HL-60/S4 treated with retinoic acid at 250 ng/mL for 4 days and 3 days (cell line): ENCODE data around the gene SNAI1.
"Not testable (repeated sequence)": the region's sequence is repeated elsewhere in the genome, so short reads cannot be mapped to it uniquely, and the experiment has no call there.

Experiments used
- in situ Hi-C: fragments of 300-500 bp; cut with MboI; formaldehyde crosslinking; loops from 2 replicates; pipeline ENCODE4 v1.7.0; 2022; ENCODE audit warnings: low sequenced_read_pairs

Gene SNAI1

DNA sequence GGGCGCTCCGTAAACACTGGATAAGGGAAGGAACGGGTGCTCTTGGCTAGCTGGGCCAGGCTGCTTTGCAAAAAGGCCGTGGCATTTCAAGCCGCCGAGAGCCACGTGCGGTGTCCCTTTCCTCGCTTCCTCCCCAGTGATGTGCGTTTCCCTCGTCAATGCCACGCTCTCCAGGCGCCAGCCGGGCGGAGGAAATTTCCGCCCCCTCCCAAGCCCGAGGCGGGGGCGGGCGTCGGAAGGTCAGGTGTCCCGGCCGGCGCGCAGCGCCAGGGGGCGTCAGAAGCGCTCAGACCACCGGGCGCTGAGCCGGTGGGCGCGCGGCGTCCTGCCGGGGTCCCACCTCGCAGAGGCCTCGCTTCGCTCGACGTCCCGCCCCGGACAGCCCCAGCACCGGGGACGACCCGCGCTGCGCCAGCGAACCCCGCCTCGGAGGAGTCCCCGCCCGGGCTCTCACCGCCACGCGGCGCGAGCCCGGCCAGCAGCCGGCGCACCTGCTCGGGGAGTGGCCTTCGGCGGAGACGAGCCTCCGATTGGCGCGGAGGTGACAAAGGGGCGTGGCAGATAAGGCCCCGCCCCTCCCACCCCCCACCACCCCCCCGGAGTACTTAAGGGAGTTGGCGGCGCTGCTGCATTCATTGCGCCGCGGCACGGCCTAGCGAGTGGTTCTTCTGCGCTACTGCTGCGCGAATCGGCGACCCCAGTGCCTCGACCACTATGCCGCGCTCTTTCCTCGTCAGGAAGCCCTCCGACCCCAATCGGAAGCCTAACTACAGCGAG is at the start of gene SNAI1:
SNAI1 (plus strand) TSS at position 635 of the 777 bp plus-strand sequence; CDS start at position 715, 80 bp downstream.
- in situ Hi-C loops, result loop anchor here (5.0 to 25.0 kb wide), 2 partner anchors 85 to 480 kb away; no protein-coding TSS in a partner anchor

DNA sequence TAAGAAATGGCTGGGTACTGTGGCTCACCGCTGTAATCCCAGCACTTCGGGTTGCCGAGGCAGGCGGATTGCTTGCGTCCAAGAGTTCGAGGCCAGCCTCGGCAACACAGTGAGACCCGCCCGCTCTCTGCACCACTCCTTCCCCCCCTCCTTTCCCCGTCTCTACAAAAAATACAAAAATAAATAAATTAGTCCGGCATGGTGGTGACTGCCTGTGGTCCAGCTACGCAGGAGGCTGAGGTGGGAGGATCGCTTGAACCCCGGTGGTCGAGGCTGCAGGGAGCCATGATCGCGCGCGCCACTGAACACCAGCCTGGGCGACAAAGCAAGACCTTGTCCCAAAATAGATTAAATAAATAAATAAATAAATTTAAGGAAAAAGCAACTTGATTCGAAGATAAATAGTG is 47.0 kb upstream of the SNAI1 start:
- in situ Hi-C loops, result no loop called here

DNA sequence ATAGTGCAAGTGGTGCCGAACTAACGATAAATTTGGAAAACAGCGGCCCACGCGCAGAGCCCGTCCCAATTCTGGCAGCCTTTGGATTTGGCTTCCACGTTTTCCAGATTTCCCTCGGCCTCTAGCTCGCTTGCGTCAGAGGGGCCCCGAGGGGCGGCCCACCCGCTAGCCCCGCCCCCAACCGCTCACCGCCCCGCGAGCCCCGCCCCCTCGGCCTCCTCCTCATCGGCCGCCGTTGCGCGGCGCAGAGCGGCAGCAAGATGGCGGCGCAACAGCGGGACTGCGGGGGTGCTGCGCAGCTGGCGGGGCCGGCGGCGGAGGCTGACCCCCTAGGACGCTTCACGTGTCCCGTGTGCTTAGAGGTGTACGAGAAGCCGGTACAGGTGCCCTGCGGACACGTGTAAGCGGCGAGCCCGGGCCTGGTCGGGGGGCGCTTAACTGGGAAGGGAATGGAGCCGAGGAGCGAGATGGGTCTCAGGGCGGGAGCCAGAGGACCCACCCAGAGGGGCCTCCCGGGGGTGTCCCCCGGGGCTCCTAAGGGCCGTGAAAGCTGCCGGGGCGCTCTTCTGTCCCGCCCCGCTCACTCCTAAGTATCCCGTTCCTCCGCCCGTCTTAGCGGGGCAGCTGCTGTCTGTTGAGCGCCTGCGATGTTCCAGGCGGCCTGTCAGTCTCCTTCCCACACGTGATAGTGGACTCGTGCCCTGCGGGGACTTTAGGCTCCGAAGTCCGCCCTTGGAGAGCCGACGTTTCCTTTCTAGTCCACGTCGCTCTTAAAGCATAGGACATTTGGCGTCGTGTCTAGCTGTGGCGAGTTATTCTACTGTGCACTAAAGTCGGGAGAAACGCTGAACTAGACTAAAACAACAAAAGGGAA is 46.4 kb upstream of the SNAI1 start, which contains the start of gene RNF114:
RNF114 (plus strand) TSS at position 245 of the 874 bp plus-strand sequence; CDS start at position 261, 16 bp downstream.
- in situ Hi-C loops, result no loop called here

DNA sequence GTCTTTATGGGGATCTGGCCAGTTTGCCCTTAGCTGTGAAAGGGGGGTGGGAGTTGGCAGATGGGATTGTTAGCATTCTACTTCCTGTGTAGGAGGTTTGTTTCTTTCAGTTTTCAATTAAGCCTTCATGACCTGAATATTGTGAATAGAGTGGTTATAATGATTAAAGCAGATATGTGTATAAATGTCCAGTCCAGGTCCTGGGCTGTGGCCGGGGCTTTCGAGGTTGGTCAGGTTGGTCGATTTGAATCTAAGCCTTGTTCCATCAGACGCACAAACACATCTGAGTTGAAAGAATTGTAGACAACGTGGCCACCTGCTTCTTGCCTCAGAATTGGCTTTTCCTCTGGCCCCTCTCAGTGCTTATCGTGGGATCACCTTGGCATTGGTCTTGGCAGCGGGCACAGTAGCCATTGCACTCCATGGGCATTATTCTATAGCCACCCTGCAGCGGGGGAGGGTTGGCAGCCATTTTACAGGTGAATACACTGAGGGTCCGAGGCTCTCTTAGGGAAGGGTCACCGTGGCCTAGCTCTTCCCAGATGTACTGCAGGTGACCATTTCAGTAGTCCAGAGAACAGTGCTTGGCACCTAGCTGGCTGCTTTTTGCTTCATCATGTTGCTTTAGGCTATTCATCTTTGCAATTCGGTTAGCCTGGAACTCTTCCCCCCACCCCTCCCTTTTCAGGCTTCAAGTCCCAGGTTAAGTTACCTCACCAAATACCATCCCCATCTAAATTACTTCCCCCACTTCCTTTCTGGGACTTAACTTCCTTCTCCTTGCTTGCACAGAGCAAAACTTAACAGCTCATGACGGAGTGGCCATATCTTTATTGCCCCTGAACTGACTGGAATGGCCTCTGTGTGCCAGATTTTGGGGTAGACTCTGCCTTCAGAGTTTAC is 45.5 kb upstream of the SNAI1 start:
- in situ Hi-C loops, result no loop called here

DNA sequence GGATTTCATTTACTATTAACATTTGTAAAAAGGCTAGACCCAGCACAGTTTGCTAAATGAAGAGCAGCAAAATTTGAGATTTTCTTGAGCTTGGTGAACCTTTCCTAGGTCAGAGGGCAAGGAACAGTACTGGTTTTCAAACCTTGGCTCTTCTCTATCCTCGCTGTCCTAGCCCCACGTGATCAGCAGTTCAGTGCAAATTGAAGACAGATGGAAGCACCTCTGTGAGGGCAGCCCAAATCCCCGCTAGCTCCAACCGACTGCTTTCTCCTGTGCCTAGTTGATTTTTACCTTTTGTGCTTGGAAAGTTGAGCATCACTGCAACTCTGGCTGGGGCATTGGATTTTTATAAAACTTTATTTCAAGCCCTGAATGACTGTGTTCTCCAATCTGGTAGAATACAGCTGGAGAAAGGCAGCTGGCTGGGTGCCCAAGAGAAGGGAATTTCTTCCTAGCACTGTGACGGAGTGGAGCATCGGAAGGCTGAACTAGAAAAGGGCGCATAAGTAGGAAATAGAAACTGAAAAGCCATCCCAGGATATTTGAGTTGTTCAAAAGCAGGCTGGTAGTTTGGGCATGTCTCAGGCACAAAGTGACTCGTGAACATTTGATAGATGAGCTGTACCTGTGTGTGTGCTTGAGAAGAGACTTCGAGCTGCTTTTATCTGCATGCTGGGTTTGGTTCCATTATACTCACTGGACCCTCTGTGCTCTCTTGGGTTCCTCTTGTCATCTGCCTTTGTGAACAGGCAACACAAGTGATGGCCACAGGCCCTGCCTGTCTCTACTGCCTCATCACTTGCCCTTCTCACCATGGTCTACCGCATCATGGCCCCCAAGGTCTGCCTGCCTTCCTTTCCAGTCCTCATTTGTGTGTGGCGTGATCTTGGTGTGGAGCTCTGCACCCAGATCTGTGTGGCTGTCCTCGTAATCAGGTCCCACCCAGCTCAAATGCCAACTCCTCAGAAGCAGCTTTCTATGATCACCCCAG is 44.3 kb upstream of the SNAI1 start:
- in situ Hi-C loops, result no loop called here

DNA sequence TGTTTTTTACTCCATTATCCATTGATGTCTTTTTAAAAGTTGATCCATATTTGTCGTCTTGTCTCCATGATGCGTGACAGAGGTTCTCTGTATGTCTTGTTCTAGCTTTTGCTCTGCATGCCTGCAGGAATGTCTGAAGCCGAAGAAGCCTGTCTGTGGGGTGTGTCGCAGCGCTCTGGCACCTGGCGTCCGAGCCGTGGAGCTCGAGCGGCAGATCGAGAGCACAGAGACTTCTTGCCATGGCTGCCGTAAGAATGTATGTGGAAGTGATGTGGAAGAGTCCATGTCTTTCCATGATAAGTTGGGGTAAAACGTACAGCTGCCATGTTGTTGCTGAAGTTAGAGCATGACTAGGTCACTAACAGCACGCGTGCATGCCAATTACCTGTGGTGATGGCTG is 41.3 kb upstream of the SNAI1 start:
- in situ Hi-C loops, result no loop called here

DNA sequence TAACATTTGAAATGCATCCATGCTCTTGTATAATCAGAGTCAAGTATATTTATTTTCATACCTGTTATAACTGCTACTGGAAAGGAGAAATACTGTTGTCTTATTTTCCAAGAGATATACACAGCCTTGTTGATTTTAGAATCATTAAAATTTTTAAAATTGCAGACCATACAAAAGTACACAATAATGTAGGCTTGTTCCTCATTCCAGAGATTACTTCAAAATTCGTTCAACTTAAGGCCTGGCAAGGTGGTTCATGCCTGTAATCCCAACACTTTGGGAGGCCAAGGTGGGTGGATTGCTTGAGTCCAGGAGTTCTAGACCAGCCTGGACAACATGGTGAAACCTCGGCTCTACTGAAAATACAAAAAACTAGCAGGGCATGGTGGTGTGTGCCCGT is 40.5 kb upstream of the SNAI1 start:
- in situ Hi-C loops, result no loop called here

DNA sequence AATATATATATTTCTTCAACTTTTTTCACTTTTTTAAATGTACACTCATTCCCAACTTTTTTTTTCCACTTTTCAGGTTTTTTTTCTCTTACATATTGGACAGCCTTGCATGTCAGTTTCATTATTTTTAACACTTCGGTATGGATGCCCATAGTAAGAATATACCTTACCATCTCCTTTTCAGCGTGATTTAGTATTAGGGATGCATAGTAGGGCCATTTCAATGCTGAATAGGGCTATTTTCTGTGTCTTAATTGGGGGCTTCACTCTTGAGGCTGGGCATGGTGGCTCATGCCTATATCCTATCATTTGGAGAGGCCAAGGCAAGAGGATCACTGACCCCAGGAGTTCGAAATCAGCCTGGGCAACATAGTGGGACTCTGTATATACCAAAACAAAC is 39.8 kb upstream of the SNAI1 start:
- in situ Hi-C loops, result no loop called here

DNA sequence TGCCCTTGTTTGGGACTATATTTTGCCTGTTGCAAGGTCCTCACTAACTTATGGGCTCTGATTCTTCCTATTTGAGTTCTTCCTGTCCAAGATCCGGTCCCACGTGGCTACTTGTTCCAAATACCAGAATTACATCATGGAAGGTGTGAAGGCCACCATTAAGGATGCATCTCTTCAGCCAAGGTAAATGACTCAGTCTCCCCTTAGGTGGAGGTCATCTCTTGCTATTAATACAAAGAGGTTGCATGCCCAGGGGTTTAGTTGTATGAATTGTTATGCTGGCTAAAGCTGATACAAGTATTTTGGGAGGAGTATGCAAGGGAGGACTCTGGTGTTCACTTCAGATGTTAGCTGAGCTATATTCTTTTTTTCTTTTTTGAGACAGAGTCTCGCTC is 37.5 kb upstream of the SNAI1 start:
- in situ Hi-C loops, result no loop called here

DNA sequence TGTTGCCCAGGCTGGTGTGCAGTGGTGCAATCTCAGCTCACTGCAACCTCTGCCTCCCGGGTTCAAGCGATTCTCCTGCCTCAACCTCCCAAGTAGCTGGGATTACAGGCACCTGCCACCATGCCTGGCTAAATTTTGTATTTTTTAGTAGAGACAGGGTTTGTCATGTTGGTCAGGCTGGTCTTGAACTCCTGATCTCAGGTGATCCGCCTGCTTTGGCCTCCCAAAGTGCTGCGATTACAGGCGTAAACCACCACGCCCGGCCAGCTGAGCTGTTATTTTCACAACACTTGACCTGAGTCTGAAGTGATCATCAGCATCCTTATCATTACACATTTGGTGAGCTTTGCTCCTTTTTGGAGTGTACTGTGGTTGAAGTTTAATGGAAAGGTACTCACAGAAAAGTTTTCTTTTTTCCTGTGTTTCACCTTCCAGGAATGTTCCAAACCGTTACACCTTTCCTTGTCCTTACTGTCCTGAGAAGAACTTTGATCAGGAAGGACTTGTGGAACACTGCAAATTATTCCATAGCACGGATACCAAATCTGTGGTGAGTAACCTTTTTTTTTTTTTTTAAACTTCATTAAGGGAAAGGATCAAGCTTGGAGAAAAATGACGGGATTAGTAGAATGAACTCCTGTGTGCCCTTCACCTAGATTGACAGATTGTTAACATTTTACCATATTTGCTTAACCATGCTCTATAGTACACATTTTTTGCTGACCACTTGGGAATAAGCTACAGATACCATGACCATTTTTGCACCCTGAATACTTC is 36.9 kb upstream of the SNAI1 start:
- in situ Hi-C loops, result no loop called here

DNA sequence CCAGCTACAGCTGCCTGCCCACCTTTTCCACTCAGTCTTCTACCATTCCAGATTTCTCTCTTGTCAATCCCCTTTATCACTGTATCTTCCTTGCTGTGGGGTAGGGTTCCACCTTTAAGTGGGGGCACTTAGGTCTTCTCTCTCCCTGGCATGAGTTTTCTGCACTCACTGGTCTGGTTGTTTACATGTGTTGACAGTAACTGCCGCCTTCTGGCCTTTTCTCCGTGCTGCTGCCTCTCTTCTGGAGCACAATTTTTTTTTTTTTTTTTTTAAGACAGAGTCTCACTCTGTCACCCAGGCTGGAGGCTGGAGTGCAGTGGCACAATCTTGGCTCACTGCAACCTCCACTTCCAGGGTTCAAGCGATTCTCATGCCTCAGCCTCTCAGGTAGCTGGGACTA is 34.6 kb upstream of the SNAI1 start:
- in situ Hi-C loops, result no loop called here

DNA sequence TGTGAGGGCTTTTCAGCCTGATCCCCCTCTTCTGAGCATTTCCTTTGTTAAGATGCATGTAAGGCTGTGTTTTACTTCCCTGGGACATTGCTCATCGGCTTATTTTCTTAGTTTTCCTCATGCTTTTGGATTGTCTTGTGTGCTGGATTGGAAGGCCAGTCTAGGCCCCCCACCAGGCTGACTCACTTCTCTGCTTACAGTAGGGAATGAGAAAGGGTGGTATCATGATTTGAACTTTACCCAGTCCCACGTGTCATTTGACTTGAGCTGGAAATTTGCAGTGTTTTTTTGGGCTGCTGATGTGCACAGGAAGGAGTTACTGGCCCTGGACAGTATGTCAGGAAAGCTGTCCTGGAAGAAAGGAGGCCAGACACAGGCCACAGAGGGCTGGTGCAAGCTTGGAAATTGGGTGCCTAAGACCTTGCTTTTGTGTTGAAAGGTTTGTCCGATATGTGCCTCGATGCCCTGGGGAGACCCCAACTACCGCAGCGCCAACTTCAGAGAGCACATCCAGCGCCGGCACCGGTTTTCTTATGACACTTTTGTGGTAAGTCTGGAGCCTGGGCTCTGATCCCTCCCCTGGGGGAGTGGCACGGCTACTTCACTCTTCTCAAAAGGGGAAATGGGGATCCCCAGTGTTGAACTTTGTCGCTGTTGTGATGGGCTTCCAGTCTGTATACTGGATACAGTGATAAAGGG is 33.8 kb upstream of the SNAI1 start:
- in situ Hi-C loops, result no loop called here

DNA sequence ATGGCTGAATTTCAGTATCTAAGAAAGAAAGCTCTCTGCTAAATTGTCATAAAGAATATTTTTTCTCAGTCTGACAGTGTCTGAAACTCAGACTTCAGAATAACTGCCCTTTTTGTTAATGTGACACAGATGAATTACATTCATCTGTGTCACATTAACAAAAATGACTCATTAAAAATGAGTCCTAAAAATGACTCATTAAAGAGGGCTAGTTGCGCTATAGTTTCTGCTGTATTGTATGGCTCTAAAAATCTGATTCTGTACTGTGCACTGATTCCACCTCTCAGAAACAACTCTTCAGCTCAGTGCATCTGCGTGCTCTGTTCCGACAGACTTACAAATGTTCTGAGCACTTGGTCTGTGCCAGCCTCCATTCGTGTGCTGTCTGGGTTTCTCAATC is 31.6 kb upstream of the SNAI1 start:
- in situ Hi-C loops, result no loop called here

DNA sequence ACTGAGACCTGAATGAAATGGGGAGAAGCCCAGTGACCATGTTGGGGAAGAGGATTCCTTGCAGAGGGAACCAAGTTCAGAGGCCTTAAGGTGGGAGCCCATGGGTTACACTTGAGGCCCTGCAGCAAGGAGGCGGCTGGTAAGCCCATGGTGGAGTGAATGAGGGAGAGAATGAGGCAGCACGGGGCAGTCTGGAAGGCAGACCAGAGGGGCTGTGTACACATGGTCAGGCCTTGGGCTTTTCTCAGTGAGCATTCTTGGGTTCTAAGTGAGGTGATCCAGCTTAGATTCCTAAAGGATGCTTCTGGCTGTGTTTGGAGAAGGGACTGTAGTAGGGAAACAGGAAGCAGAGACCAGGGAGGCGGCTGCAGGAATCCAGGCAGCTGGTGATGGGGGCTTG is 27.6 kb upstream of the SNAI1 start:
- in situ Hi-C loops, result no loop called here

DNA sequence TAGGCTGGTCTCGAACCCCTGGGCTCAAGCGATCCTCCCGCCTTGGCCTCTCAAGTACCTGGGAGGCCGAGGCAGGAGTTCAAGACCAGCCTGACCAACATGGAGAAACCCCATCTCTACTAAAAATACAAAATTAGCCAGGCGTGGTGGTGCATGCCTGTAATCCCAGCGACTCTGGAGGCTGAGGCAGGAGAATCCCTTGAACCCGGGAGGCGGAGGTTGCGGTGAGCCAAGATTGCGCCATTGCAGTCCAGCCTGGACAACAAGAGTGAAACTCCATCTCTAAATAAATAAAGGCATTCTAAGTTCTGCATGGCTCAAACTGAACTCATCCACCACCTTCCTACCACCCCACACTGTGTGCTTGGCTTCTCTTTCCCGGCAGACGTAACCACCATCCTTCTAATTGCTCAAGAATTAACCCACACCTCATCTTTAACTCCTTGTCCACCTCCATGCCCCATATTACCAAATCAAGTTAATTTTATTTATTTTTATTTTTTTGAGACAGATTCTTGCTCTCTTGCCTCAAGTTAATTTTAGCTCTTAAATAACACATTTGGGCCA is 26.9 kb upstream of the SNAI1 start:
- in situ Hi-C loops, result not testable (repeated sequence)

DNA sequence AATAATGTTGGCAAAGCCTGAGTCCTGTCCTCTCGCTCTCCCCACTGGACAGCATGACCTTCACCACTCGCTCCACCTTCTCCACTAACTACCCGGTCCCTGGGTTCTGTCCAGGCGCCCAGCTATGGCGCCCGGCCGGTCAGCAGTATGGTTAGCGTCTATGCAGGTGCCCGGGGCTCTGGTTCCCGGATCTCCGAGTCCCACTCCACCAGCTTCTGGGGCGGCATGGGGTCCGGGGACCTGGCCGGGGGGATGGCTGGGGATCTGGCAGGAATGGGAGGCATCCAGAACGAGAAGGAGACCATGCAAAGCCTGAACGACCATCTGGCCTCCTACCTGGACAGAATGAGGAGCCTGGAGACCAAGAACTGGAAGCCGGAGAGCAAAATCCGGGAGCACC is 26.1 kb upstream of the SNAI1 start:
- in situ Hi-C loops, result no loop called here

DNA sequence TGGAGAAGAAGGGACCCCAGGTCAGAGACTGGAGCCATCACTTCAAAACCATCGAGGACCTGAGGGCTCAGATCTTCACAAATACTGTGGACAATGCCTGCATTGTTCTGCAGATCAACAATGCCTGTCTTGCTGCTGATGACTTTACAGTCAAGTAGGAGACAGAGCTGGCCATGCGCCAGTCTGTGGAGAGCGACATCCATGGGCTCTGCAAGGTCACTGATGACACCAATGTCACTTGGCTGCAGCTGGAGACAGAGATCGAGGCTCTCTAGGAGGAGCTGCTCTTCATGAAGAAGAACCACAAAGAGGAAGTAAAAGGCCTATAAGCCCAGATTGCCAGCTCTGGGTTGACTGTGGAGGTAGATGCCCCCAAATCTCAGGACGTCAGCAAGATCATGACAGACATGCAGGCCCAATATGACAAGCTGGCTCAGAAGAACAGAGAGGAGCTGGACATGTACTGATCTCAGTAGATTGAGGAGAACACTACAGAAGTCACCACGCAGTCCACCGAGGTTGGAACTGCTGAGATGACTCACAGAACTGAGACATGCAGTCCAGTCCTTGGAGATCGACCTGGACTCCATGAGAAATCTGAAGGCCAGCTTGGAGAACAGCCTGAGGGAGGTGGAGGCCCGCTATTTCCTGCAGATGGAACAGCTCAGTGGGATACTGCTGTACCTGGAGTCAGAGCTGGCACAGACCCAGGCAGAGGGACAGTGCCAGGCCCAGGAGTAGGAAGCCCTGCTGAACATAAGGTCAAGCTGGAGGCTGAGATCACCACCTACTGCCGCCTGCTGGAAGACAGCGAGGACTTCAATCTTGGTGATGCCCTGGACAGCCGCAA is 25.5 kb upstream of the SNAI1 start:
- in situ Hi-C loops, result not testable (repeated sequence)
